Adipose tissue (tissue), 3 donors: ENCODE results near the gene VSIG10L2. TPM values are rescaled to one million over a fixed set of nuclear protein-coding genes. Genes with fewer than 3 reads are reported as not detected.
"Not testable (repeated sequence)": the region's sequence is repeated elsewhere in the genome, so short reads cannot be mapped to it uniquely, and the experiment has no call there.

Experiments used
- H3K27ac ChIP-seq: one replicate; pipeline ENCODE4 v1.5.1; 2013; ENCODE audit warnings: low read depth, low read length
- WGBS, 3 donors: extraction: QIAGEN DNeasy Blood & Tissue Kit; methylation state at CpG; one replicate each; pipeline ENCODE4 v1.1.7; 2013; 5-methylcytosine and 5-hydroxymethylcytosine counted together
- polyA plus RNA-seq, 3 donors: library from polyadenylated mRNA; stranded (reverse); fragments of 200-250 nt; gene quantifications; one replicate each; pipeline ENCODE4 v1.2.3, GENCODE V29; 2013
- donor health status: healthy with polysubstance abuse.
- donor health status: Bipolar disorder and iron deficiency.
- donor health status: healthy.

VSIG10L2 gene
- polyA plus RNA-seq, 3 donors = 0.02 to 0.45 (median 0.13) TPM

- 85 to 91% (median 91%) methylated on average over 8 of the region's 8 CpGs for WGBS, 3 donors
- no peak overlapping the region for H3K27ac ChIP-seq
Observed at GRCh38 chr11:125980436-125980835, 34.6 kb downstream of the VSIG10L2 start.

GRCh38 chr11:125982348-125982730 is 36.5 kb downstream of the VSIG10L2 start:
- WGBS, 3 donors = 90 to 95% (median 94%) methylated on average over 3 of the region's 3 CpGs
- no peak overlapping the region for H3K27ac ChIP-seq

GRCh38 chr11:125985956-125986355 is 40.1 kb downstream of the VSIG10L2 start:
- WGBS, 3 donors = 95 to 99% (median 97%) methylated on average over 6 of the region's 6 CpGs
- H3K27ac ChIP-seq = not testable (repeated sequence)

GRCh38 chr11:125987066-125987641 is 41.3 kb downstream of the VSIG10L2 start:
- 50 to 74% (median 60%) methylated on average over 5 of the region's 5 CpGs for WGBS, 3 donors
- H3K27ac ChIP-seq = no peak overlapping the region

GRCh38 chr11:125990244-125990643 is 44.4 kb downstream of the VSIG10L2 start:
- 49 to 67% (median 56%) methylated on average over 3 of the region's 3 CpGs for WGBS, 3 donors

GRCh38 chr11:125992893-125993292 is 47.0 kb downstream of the VSIG10L2 start:
- no peak overlapping the region for H3K27ac ChIP-seq
- WGBS, 3 donors = 88 to 94% (median 91%) methylated on average over 7 of the region's 7 CpGs

More at GRCh38 chr11:125990244-125990643, 44.4 kb downstream of the VSIG10L2 start:
- H3K27ac ChIP-seq = no peak overlapping the region

GRCh38 chr11:125994509-125994908 is 48.7 kb downstream of the VSIG10L2 start:
- H3K27ac ChIP-seq = no peak overlapping the region
- 83 to 87% (median 85%) methylated on average over 5 of the region's 5 CpGs for WGBS, 3 donors

GRCh38 chr11:125995313-125995712 is 49.5 kb downstream of the VSIG10L2 start:
- H3K27ac ChIP-seq = no peak overlapping the region
- WGBS, 3 donors = 79 to 84% (median 80%) methylated on average over 5 of the region's 5 CpGs

- 90 to 95% (median 94%) methylated on average over 5 of the region's 5 CpGs for WGBS, 3 donors
- no peak overlapping the region for H3K27ac ChIP-seq
Observed at GRCh38 chr11:125998267-125998666, 52.4 kb downstream of the VSIG10L2 start.

- no peak overlapping the region for H3K27ac ChIP-seq
Observed at GRCh38 chr11:125999234-125999880, 53.5 kb downstream of the VSIG10L2 start.

GRCh38 chr11:126002181-126002580 is 56.3 kb downstream of the VSIG10L2 start:
- 76 to 79% (median 78%) methylated on average over 4 of the region's 4 CpGs for WGBS, 3 donors
- H3K27ac ChIP-seq = no peak overlapping the region

More at GRCh38 chr11:125999234-125999880, 53.5 kb downstream of the VSIG10L2 start:
- 76 to 85% (median 83%) methylated on average over 6 of the region's 6 CpGs for WGBS, 3 donors

Other genes with a start within 250 kb of the VSIG10L2 start
- not detected for gene PATE1, start 199.8 kb upstream of the VSIG10L2 start, polyA plus RNA-seq
- not detected for gene PATE2, start 167.2 kb upstream of the VSIG10L2 start, polyA plus RNA-seq
- gene PATE3, start 157.9 kb upstream of the VSIG10L2 start, polyA plus RNA-seq = not detected
- gene PATE4, start 112.7 kb upstream of the VSIG10L2 start, polyA plus RNA-seq = not detected
- 1 to 10 TPM; 1.1 to 2.6 (median 2.0) TPM for gene HYLS1, start 58.4 kb upstream of the VSIG10L2 start, polyA plus RNA-seq
- gene PUS3, start 42.8 kb upstream of the VSIG10L2 start, polyA plus RNA-seq = 10 to 100 TPM in 1 of 3 donors, 1 to 10 TPM in 2; 8.6 to 12.2 (median 8.9) TPM
- under 1 TPM; 0.06 to 0.34 (median 0.26) TPM for gene DDX25, start 41.5 kb upstream of the VSIG10L2 start, polyA plus RNA-seq
- 1 to 10 TPM; 1.3 to 7.3 (median 4.2) TPM for gene CDON, start 116.8 kb downstream of the VSIG10L2 start, polyA plus RNA-seq